ENCODE measurements around the gene EDN3. TPM values are rescaled to one million over a fixed set of nuclear protein-coding genes. Genes with fewer than 3 reads are reported as not detected.

The EDN3 gene
- total RNA-seq, 1 experiment from 2014 or later: not detected

DNA sequence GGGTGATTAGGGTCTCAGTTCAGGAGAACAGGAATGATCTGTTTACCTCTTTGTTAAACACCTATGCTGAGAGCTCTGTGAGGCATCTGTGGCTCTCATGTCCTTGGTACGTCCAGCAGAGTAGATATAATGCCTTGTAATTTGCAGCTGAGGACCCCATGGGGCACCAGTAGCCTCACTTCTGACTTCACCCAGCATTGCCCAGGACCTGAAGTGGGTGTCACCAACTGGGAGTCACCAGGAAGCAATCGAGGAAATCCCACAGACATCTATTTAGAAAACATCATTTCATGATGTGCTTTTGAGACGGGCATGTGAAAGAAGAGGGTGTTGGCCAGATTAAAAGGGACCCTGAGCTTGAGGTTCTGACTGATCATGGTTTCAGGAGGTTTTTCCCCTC lies 8.8 kb downstream of the EDN3 start:
- Histone ChIP-seq H3K36me3 (ENCODE audit: control insufficient read depth in 1 of 2, insufficient read depth in 2 of 2, low read length in 2 of 2) (no peaks in the 10 kb centered on the region), H3K27ac (ENCODE audit: low read depth, low read length) (no peak overlapping the region), H4K20me1 (ENCODE audit: insufficient read depth) (no peaks in the 10 kb centered on the region), H3K4me1 (ENCODE audit: control insufficient read depth in 1 of 2, insufficient read depth in 2 of 2, low read length in 2 of 2) (no peaks in the 10 kb centered on the region), H3K4me2 (ENCODE audit: low read length) (no peak overlapping the region), H3K27me3 (ENCODE audit: insufficient read depth, low read length) (peaks cover 29% of the 10 kb centered on the region), H3K9me3 (ENCODE audit: control insufficient read depth in 1 of 2, insufficient read depth in 1 of 2, low read depth in 1 of 2, low read length in 2 of 2) (no peaks in the 10 kb centered on the region), H2AFZ (ENCODE audit: low read depth, low read length, poor library complexity, severe bottlenecking) (no peak overlapping the region), H3K9ac (ENCODE audit: low read length) (no peak overlapping the region), H3K4me3 (replicated peaks in 1 of 2; ENCODE audit: low read depth in 1 of 2, low read length in 2 of 2) (no peak overlapping the region), H3K79me2 (ENCODE audit: insufficient read depth, low read length) (no peaks in the 10 kb centered on the region), H3K9me2 (ENCODE audit: insufficient read depth) (no peaks in the 10 kb centered on the region)
- ChIA-PET POLR2A (no interaction called here), RAD21 (ENCODE audit: low non-redundant PET in 1 of 2, low total read pairs in 2 of 2, uncharacterized antibody in 2 of 2, unreplicated experiment in 2 of 2) (no interaction called here), CTCF (no interaction called here)
- intact Hi-C loops (cut with micrococcal nuclease): no loop called here
- TF ChIP-seq SP1 (IDR thresholded peaks at IDR 0.05; ENCODE audit: low read depth): no peak
- ATAC-seq (no peak), DNase-seq (ENCODE audit: low read depth, low spot score) (no peak)
- BruUV-seq (replicated peaks): no TSS peak

DNA sequence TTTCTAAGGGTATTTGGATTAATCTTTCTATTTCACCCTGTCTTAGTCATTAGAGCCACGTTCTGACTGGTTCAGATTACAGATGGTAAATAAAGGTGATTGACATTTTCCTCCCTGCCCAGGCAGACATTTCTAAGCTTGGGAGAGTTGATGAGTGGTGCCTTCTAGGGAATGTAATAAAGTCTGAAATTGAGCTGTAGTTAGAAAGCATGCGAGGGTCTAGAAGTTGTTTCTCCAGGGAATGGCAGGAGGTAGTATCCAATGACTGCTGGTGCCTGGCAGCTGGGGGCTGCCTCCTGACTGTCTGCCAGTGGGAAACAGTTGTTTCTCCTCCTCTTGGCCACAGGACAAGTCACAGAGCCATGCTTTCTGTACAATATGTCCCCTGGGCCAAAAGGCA lies 14.6 kb downstream of the EDN3 start:
- Histone ChIP-seq H3K4me2 (ENCODE audit: low read length) (no peak overlapping the region), H3K9me3 (ENCODE audit: control insufficient read depth in 1 of 2, insufficient read depth in 1 of 2, low read depth in 1 of 2, low read length in 2 of 2) (no peaks in the 10 kb centered on the region), H3K4me1 (ENCODE audit: control insufficient read depth in 1 of 2, insufficient read depth in 2 of 2, low read length in 2 of 2) (no peaks in the 10 kb centered on the region), H3K27me3 (ENCODE audit: insufficient read depth, low read length) (peaks cover 11% of the 10 kb centered on the region; the same call in 1 of the 2 replicates), H4K20me1 (ENCODE audit: insufficient read depth) (no peaks in the 10 kb centered on the region), H3K36me3 (ENCODE audit: control insufficient read depth in 1 of 2, insufficient read depth in 2 of 2, low read length in 2 of 2) (no peaks in the 10 kb centered on the region), H3K4me3 (replicated peaks in 1 of 2; ENCODE audit: low read depth in 1 of 2, low read length in 2 of 2) (no peak overlapping the region), H3K27ac (ENCODE audit: low read depth, low read length) (no peak overlapping the region), H3K9me2 (ENCODE audit: insufficient read depth) (no peaks in the 10 kb centered on the region), H2AFZ (ENCODE audit: low read depth, low read length, poor library complexity, severe bottlenecking) (no peak overlapping the region), H3K79me2 (ENCODE audit: insufficient read depth, low read length) (no peaks in the 10 kb centered on the region), H3K9ac (ENCODE audit: low read length) (no peak overlapping the region)
- no TSS peak for BruUV-seq (replicated peaks)
- ChIA-PET CTCF (no interaction called here), RAD21 (ENCODE audit: low non-redundant PET in 1 of 2, low total read pairs in 2 of 2, uncharacterized antibody in 2 of 2, unreplicated experiment in 2 of 2) (no interaction called here), POLR2A (no interaction called here)
- TF ChIP-seq CBX3 (IDR thresholded peaks at IDR 0.05; ENCODE audit: low read depth) (no peak), POLR2A (IDR thresholded peaks at IDR 0.05; ENCODE audit: borderline replicate concordance, extremely low read depth, insufficient read depth, insufficient read length) (no peak), RAD21 (IDR thresholded peaks at IDR 0.05; ENCODE audit: low read depth) (no peak), SP1 (IDR thresholded peaks at IDR 0.05; ENCODE audit: low read depth) (no peak), YY1 (IDR thresholded peaks at IDR 0.05; ENCODE audit: extremely low read depth, insufficient replicate concordance, low read depth, low read length) (no peak), EZH2phosphoT487 (IDR thresholded peaks at IDR 0.05; ENCODE audit: borderline replicate concordance) (no peak), ZNF274 (IDR thresholded peaks at IDR 0.05; ENCODE audit: low read depth, low read length) (no peak), SIN3A (IDR thresholded peaks at IDR 0.05; ENCODE audit: low read depth) (no peak)
- TF ChIP-seq, protein P1, sequence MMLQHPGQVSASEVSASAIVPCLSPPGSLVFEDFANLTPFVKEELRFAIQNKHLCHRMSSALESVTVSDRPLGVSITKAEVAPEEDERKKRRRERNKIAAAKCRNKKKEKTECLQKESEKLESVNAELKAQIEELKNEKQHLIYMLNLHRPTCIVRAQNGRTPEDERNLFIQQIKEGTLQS (IDR thresholded peaks at IDR 0.05): no peak
- ATAC-seq (no peak), DNase-seq (ENCODE audit: low read depth, low spot score) (no peak)
- intact Hi-C loops (cut with micrococcal nuclease): no loop called here

All from HCT116 (cell line).